Activated CD8-positive, alpha-beta memory T cell treated with anti-CD3 and anti-CD28 coated beads, Interleukin-2, amount 50 U/mL, for 4 hours (primary cell): ENCODE data around the gene DCTN2.

ENCODE experiments used
- DNase-seq: peaks from one replicate; pipeline ENCODE4 v3.0.0-alpha.2; 2020

Gene DCTN2

DNA sequence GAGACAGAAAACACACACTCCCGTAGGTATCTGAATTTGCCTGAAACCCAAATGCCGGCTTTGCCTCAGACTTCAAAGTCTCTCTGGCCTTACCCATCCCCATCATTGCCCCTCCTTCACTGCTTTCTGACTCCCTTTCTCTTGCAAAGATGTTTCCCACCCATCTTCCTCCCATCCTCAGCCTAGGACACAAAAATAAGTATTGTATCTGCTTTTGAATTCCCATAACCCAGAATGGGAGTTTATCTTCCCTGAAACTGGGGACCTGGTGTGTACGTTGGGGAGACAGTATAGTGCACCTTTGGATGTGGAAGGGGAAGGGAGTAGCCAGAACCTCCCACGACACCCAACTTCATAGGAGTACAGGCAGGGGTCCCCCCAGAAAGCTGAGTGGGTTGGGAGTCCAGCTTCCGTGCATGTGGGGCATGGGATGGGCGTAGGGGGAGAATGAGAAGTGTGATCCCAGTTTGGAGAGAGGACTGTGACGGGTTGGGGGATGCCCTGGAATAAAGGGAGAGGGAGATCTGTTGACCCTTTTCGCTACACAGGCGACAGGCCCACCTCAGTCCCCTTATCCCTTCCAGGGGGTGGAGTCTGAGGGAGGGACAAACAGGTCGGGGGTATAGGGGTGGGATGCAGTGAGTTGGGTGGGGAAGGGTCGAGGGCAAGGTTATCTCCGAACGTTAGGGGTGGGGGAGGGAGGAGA is 2.4 kb upstream of the DCTN2 start:
- no peak for DNase-seq

DNA sequence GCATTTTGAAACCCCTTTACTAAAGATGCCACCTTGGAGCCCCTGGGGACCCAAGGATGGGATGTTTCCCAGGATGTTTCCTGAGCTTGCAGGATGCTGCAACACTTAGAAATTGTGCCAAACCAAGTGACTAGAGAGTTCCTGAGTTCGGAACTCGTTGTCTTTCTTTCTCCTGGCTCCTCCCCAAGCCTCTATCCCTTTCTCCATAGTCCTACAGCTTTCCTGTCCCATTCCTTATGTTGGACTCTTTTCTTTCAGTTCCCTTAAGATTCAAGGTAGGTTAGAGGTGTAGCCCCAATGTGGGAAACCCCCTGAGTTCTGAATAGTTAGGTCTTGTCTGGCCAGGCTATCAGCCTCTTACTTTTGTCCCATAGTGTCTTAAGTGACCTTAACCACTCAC is 1.5 kb upstream of the DCTN2 start:
- DNase-seq = no peak

- DNase-seq = no peak
These were observed 972 bp upstream of the DCTN2 start for GRCh38 chr12:57548013-57548315.

GRCh38 chr12:57547288-57548012 is 458 bp upstream of the DCTN2 start:
- no peak for DNase-seq

DNA sequence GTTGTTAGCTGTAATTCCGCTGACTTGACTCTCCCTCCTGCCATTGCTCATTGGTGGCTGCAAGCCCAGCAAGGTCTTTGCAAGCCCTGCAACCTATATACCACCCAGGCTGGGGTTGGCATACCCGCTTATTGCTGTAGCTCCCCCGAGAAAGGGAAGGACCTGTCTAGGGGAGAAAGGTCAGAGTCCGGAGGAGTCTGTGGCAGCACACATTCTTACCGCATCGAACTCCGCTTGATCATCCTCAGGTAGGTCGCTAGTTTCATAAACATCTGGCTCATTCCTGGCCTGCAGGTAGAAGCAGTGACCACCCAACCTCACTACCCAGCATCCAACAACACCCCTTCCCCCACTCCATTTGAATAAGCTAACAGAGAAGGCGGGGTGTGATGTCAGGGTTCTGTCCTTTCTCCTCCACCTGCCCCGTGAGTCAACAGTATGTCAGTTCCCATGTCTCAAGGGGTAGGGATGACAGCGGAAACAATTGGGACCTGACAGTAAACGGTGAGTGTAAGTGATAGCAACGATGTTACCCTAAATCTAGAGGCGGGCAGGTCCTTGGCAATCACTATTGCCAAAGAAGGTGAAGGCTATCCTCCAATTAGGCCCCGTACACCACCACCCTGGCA is 1.1 kb downstream of the DCTN2 start:
- no peak for DNase-seq

- DNase-seq = no peak
These were observed 3.4 kb downstream of the DCTN2 start for GRCh38 chr12:57543581-57543980.

- DNase-seq = no peak
These were observed 5.3 kb downstream of the DCTN2 start for GRCh38 chr12:57541717-57542116.

GRCh38 chr12:57541001-57541400 is 6.0 kb downstream of the DCTN2 start:
- no peak for DNase-seq

DNA sequence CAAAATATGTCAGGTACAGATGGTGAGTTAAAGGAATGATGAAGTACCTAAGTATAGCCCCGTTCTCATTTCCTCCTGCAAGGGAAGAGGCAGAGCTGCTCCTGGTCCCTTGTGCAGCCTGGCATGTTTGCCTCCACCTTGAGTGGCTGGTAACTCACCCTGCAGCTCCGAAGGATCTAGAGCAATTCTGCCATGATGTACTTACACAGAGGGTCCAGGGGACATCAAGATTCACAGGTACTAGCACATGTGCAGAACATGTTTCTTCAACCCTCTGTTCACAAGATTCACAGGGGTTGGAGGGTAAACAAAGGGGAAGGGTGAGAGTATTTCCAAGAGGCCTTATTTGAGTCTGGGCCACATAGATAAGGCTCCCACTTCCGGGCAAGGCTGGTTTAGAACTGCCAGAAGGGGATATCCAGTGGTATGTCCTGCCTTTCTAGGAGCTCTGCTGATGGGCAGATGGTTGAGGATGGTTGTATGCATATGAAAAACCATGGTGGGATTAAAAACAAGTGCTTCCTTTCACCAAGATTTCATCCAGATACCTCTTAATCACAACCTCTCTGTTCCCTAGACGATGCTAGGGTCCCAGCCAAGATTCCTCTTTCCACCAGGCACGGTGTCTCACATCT is 7.7 kb downstream of the DCTN2 start:
- DNase-seq = no peak

DNA sequence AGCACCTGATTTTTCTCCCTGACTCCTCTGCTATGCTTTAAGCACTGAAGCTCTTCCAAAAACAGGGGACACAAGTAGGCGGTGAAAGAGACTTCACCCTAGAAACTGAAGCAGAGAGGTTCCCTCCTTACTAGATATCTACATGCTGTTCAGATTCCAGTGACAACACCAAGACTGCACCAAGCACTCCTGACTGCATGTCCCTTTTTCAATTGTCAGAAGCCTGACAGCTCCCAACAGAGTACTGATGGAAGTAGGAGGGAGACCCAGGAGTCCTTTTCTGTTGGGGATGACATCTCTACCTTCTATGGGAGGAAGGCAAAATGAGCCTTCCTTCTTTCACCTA is 10.4 kb downstream of the DCTN2 start:
- no peak for DNase-seq

DNA sequence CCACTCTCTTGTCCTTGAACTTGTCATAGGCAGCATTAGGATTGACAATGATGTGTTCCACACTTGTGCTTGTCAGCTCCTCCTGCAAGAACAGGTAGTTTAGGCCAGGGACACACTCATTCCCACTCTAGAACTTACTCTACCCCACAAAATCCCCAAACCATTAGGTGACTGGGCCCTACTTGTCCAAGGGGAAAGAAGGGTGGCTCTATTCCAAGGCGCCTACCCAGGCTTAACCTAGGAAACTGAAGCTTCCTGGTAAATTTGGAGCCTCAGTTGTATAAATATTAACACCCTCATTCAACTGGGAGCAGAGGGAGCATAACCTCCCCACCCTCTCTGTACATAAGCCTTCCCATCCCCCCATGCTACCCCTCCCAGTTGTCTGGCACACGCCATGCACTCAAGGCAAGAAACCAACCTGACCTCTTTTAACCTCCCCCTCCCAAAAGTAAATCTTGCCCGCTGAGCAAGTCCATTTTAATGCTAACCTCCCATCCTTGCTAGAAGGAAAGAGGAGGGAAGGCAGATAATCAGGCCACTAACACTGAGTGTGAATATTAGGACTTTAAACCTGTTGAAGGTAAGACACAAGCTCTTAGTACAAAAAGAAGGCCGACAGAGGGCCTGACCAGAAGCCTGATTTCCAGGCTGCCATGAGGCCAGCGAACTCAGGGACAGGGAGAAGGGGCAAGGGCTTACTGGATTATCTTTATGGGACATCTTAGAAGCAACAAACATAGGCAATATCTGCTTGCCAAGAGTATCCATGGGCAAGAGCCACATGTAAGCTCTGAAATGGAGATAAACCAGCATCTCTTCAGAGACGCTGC is 11.0 kb downstream of the DCTN2 start:
- no peak for DNase-seq

DNA sequence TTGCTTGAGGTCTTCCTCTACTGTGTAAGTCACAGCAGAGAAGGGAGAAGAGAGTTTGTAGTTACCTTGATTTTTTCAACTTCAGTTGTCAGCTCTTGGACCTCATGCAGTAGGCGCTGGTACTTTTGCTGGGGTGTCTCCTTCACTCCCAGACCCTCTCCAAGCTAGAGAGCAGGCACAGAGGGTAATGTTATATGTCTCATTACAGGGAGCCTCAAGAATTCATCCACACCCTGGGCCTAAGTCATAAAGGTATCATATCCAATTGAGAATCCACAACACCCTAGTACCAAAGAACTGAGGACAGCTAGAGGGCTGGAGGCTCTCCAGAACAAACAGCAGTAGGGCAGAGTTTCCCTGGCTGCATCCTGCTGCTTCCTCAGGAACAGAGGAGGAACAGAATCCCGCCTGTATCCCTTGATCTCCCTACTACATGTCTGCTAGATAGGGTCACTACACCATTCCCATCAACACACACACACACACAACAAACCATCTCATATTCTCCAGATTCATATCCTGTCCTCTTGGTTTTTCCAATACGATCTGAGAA is 11.9 kb downstream of the DCTN2 start:
- no peak for DNase-seq

DNA sequence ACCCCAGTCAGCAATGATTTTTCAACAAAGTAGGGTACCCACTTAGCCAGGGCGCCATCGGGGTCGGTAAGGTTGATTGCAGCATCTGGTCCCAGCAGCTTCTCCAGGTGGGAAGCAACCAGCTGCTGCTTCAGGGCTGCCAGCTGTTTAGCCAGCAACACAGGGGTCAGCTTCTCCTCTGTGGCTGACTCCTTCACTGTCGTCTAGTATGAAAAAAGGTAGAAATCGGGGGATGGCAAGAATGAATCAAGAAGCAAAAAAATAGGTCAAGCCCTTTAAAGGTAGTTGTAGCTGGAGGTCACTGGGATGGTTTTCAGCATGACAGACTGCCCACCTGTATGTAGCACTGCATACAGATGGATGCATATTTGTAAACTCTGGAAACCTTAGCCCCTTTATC is 12.7 kb downstream of the DCTN2 start:
- DNase-seq = no peak

DNA sequence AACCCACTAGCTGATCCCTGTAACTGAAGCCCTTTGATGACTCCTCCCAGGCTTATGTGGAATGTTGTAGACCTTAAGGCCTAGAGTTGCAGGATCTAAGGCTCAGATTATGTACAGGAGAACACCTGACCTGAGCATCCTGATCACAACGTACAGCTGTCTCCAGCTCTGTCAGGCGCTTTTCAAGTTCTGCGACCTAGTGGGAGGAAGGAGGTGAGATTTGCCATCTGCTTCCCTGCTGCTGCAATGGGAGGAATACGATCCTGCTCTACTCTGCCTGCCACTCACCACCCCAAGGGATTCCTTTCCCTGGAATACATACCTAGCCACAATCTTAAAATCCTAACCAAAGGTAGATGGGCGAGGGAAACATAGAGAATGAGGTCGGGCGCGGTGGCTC is 13.9 kb downstream of the DCTN2 start:
- no peak for DNase-seq

- no peak for DNase-seq
These were observed 15.2 kb downstream of the DCTN2 start for GRCh38 chr12:57531836-57532235.

DNA sequence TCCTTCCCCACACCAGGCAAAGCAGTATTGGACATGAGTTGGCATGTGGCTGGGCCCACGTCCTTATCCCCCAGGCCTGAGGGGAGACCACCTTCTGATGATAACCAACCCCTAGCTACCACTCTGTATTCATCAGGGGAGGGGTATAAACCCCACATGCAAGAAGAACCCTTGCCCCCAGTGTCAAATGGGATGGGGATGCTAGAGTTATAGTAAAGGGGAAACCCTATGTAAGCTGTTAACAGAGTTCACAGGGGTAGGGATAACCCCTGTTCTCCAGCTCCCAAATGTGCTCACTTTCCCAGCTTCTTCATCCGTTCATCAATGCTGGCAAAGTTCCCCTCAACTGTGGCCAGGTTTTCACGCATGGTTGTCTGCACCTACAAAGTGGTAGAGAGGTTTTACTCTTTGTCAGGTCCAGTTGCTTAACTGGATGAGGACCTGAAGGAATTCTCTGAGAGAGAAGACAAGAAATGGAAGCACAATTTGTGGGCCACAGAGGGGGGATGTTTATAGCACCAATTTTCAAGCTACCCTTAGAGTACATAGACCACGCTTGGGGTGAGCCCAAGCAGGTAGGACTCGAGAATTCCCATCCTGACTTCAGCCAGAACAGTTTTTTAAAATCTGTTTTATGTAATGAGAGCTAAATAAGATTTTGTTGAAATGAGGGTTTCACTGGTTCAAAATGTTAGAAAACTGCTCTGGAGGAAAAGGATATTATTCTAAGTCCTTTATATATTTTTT is 16.4 kb downstream of the DCTN2 start:
- no peak for DNase-seq

DNA sequence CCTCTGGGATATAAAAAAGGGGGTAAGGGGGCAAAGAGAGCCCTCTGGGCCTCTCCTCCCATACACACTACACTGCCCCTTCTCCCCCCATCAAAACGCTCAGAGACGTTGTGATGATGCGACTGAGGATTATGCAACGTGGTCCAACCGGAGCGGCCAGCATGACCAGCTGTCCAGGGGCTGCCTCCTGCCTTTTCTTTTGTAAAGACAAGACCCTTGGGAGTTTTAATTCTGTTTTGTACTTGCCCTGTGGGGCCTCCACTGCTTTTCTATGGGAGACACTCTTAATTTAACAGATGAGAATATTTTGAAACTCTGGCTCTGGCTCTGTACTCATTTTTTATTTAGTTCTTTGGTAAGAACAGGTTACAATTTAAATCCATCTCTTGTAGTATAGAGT is 17.2 kb downstream of the DCTN2 start:
- no peak for DNase-seq

DNA sequence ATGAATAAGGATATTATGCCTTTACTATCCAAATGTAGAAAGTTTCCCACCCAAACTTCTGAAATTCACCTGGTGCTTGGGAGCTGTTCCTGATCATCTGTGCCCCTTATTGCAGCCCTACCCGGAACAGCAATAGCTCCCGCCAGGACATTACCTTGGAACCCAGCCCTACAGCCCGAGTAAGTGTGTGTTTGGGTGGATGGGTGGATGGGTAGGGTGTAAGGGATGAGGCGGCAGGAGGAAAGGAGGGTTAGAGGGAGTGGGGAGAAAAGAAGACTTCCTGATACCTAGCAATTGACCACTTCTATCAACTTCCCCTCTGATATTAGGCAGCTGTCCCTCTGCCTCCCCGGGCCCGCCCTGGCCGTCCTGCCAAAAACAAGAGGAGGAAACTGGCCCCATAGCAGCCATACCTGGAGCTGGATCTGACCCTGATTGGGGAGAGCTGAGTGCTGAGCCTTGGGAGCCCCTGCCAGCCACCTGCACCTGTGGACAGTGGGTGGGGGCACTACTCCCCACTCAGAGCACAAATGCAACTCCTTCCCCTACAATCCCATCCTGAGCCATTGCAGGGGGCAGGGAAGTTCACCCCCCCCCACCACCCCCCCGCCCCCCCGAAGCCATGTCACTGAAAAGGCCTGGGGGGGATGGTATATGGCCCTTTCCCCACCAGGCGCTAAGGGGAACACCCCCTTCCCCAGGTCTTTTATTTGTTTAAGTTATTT is 18.0 kb downstream of the DCTN2 start:
- no peak for DNase-seq

DNA sequence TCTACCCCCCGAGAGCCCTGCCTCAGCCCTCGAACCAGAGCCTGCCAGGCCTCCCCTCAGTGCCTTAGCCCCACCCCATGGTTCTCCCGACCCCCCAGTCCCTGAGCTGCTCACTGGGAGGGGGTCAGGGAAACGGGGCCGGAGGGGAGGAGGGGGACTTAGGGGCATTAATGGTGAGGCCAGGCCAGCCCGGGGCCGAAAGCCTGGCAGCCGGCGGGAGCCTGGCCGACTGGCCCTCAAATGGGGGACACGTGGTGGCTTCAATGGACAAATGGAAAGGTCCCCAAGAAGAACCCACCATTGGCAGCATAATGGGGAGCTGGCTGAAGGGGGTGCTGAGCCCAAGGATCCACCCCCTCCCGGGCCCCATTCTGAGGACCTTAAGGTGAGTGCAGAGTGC is 18.8 kb downstream of the DCTN2 start:
- no peak for DNase-seq

- DNase-seq = no peak
These were observed 19.8 kb downstream of the DCTN2 start for GRCh38 chr12:57527184-57527583.

DNA sequence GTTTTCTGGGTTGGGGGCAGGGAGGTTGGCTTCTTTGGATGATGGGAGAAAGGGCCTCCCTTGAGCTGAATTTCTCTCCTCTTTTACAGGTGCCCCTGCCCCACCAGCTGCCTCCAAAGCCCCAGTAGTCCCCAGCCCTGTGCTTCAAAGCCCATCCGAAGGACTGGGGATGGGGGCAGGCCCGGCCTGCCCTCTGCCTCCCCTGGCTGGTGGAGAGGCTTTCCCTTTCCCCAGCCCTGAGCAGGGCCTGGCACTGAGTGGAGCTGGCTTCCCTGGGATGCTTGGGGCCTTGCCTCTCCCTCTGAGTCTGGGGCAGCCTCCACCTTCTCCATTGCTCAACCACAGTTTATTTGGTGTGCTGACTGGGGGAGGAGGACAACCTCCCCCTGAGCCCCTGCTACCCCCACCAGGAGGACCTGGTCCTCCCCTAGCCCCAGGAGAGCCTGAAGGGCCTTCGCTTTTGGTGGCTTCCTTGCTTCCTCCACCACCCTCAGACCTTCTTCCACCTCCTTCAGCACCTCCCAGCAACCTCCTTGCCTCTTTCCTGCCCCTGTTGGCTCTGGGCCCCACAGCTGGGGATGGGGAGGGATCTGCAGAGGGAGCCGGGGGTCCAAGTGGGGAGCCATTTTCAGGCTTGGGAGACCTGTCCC is 20.4 kb downstream of the DCTN2 start:
- DNase-seq = no peak
